Neural cell (in vitro differentiated cells): Measurements from ENCODE around the gene UBAC2. TPM values are rescaled to one million over a fixed set of nuclear protein-coding genes. Genes with fewer than 3 reads are reported as not detected.

Source experiments
- H2AFZ ChIP-seq: fragments of 200-600, 300-800 bp; sonication (generic), shearing (Covaris generic); 2 replicates; pipeline ENCODE4 v1.6.0; 2014; ENCODE audit warnings: low read depth, mild to moderate bottlenecking, antibody characterized with exemption, low read length, moderate library complexity
- H3F3A ChIP-seq: fragments of 200-600 bp; shearing (Covaris generic); 2 replicates; pipeline ENCODE4 v1.6.1; 2016; ENCODE audit warnings: mild to moderate bottlenecking, moderate library complexity, mixed read lengths, antibody characterized with exemption, low read length; ENCODE audit not compliant: insufficient read depth, poor library complexity, severe bottlenecking
- H3K27ac ChIP-seq: fragments of 200-600, 300-800 bp; sonication (generic), shearing (Covaris generic); 2 replicates; pipeline ENCODE4 v1.5.1; 2014; ENCODE audit warnings: mild to moderate bottlenecking, low read length, moderate library complexity
- H3K27me3 ChIP-seq: fragments of 300-800, 200-600 bp; sonication (generic), shearing (Covaris generic); 2 replicates; pipeline ENCODE4 v1.6.0; 2014; ENCODE audit warnings: mild to moderate bottlenecking, low read depth, low read length, moderate library complexity; ENCODE audit not compliant: insufficient read depth
- H3K36me3 ChIP-seq: fragments of 300-800, 200-600 bp; sonication (generic), shearing (Covaris generic); 2 replicates; pipeline ENCODE4 v1.5.1; 2014; ENCODE audit warnings: mild to moderate bottlenecking, antibody characterized with exemption, low read length, moderate library complexity; ENCODE audit not compliant: insufficient read depth
- H3K4me2 ChIP-seq: fragments of 300-800, 200-600 bp; sonication (generic), shearing (Covaris generic); 2 replicates; pipeline ENCODE4 v1.6.0; 2014; ENCODE audit warnings: mild to moderate bottlenecking, low read length
- H3K4me3 ChIP-seq: fragments of 300-800, 200-600 bp; sonication (generic), shearing (Covaris generic); 2 replicates; pipeline ENCODE4 v1.5.1; 2014; ENCODE audit warnings: mild to moderate bottlenecking, low read length, moderate library complexity
- H3K79me2 ChIP-seq: fragments of 200-600 bp; shearing (Covaris generic); replicated peaks from 2 replicates; pipeline ENCODE4 v1.6.0; 2014; ENCODE audit warnings: mild to moderate bottlenecking, low read length, moderate library complexity; ENCODE audit not compliant: insufficient read depth
- H3K9ac ChIP-seq: fragments of 300-800, 200-600 bp; sonication (generic), shearing (Covaris generic); 2 replicates; pipeline ENCODE4 v1.6.1; 2016; ENCODE audit warnings: mild to moderate bottlenecking, low read length, mixed read lengths
- H3K9me2 ChIP-seq: fragments of 200-600 bp; shearing (Covaris generic); 2 replicates; pipeline ENCODE4 v1.6.1; 2016; ENCODE audit warnings: mild to moderate bottlenecking, low read length, mixed read lengths; ENCODE audit not compliant: insufficient read depth
- H3K9me3 ChIP-seq: fragments of 200-600, 300-800 bp; sonication (generic), shearing (Covaris generic); 2 replicates; pipeline ENCODE4 v1.6.1; 2016; ENCODE audit warnings: mild to moderate bottlenecking, mixed run types, low read length, moderate library complexity, mixed read lengths
- H4K20me1 ChIP-seq: fragments of 200-600 bp; shearing (Covaris generic); 2 replicates; pipeline ENCODE4 v1.6.1; 2016; ENCODE audit warnings: mild to moderate bottlenecking, mixed run types; ENCODE audit not compliant: insufficient read depth
- EP300 ChIP-seq: fragments of 450-650 bp; conservative IDR thresholded peaks from 2 replicates; pipeline ENCODE4 v1.6.1; 2014; ENCODE audit warnings: antibody characterized with exemption, mild to moderate bottlenecking, moderate library complexity; ENCODE audit not compliant: poor library complexity, severe bottlenecking
- EZH2 ChIP-seq: fragments of 200-600, 300-800 bp; shearing (Covaris generic), sonication (generic); IDR thresholded peaks from 2 replicates; pipeline ENCODE4 v1.6.1; 2014; ENCODE audit warnings: antibody characterized with exemption, low read length, borderline replicate concordance, mild to moderate bottlenecking; ENCODE audit not compliant: insufficient read depth, poor library complexity, severe bottlenecking
- MXI1 ChIP-seq: fragments of 450-650 bp; conservative IDR thresholded peaks from 2 replicates; pipeline ENCODE4 v1.6.1; 2014; ENCODE audit warnings: antibody characterized with exemption, mild to moderate bottlenecking; ENCODE audit not compliant: poor library complexity, severe bottlenecking
- POLR2AphosphoS5 ChIP-seq: IDR thresholded peaks from 2 replicates; pipeline ENCODE4 v1.6.1; 2012
- RAD21 ChIP-seq: fragments of 450-650 bp; conservative IDR thresholded peaks from 2 replicates; pipeline ENCODE4 v1.6.1; 2014; ENCODE audit warnings: antibody characterized with exemption, mild to moderate bottlenecking, moderate library complexity
- SMC3 ChIP-seq: fragments of 450-650 bp; conservative IDR thresholded peaks from 2 replicates; pipeline ENCODE4 v1.6.1; 2014; ENCODE audit warnings: antibody characterized with exemption, mild to moderate bottlenecking, moderate library complexity; ENCODE audit not compliant: poor library complexity
- TAF1 ChIP-seq: IDR thresholded peaks from 2 replicates; pipeline ENCODE4 v1.6.1; 2012; ENCODE audit warnings: low read depth
- polyA plus RNA-seq: library from polyadenylated mRNA; depleted of rRNA; stranded (reverse); fragments of >200 nt; gene quantifications from 2 replicates; pipeline ENCODE4 v1.2.3, GENCODE V29; 2014
- TF ChIP-seq, protein P1 (sequence below): fragments of 450-650 bp; IDR thresholded peaks from 2 replicates; pipeline ENCODE4 v1.5.1; 2014; ENCODE audit warnings: antibody characterized with exemption, mild to moderate bottlenecking, moderate library complexity; ENCODE audit not compliant: poor library complexity, severe bottlenecking
- TF ChIP-seq, protein P2 (sequence below): IDR thresholded peaks from 2 replicates; pipeline ENCODE4 v1.6.1; 2012; ENCODE audit warnings: borderline replicate concordance

UBAC2 gene
- polyA plus RNA-seq, 1 donor from 2014 or later: 56.9 TPM

DNA sequence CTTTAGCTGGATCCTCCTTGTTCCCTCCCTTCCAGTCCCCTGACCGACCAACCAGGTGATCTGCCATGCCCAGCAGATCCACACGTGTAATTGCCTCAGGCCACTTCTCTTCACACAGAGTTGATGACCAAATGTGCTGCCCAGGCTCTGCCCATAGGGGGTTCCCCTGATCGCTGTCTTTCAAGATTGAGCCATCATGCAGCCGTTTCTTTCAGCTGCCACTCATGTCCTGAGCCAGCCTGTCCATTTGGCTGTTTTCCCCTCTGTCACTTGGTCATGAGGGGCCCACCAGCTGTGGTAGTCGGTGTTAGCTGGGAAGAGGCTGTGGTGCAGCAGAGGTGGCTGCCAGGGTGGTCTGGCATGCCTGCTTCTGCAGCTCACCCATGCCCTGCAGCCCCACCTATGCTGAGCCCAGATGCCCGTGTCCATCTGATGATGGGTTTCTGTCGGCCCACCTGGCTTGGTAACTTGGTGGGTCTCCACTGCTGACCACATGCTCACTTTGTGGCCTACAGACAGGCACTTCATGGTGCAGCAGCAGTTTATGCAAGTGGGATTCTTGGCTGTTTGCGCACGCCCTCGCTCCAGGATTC, 142.2 kb downstream of the UBAC2 start:
- Histone ChIP-seq H3K36me3 (no peaks in the 10 kb centered on the region), H3K9me3 (no peaks in the 10 kb centered on the region), H2AFZ (no peak overlapping the region), H3K27ac (no peak overlapping the region), H4K20me1 (no peaks in the 10 kb centered on the region), H3F3A (no peaks in the 10 kb centered on the region), H3K9me2 (no peaks in the 10 kb centered on the region), H3K27me3 (no peaks in the 10 kb centered on the region), H3K4me2 (no peak overlapping the region), H3K4me3 (no peak overlapping the region), H3K79me2 (no peaks in the 10 kb centered on the region), H3K9ac (no peak overlapping the region)
- TF ChIP-seq SMC3 (no peak), MXI1 (no peak), EZH2 (no peak), POLR2AphosphoS5 (no peak), EP300 (no peak), RAD21 (no peak), TAF1 (no peak)
- TF ChIP-seq, protein P1, sequence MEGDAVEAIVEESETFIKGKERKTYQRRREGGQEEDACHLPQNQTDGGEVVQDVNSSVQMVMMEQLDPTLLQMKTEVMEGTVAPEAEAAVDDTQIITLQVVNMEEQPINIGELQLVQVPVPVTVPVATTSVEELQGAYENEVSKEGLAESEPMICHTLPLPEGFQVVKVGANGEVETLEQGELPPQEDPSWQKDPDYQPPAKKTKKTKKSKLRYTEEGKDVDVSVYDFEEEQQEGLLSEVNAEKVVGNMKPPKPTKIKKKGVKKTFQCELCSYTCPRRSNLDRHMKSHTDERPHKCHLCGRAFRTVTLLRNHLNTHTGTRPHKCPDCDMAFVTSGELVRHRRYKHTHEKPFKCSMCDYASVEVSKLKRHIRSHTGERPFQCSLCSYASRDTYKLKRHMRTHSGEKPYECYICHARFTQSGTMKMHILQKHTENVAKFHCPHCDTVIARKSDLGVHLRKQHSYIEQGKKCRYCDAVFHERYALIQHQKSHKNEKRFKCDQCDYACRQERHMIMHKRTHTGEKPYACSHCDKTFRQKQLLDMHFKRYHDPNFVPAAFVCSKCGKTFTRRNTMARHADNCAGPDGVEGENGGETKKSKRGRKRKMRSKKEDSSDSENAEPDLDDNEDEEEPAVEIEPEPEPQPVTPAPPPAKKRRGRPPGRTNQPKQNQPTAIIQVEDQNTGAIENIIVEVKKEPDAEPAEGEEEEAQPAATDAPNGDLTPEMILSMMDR: no peak
- TF ChIP-seq, protein P2, sequence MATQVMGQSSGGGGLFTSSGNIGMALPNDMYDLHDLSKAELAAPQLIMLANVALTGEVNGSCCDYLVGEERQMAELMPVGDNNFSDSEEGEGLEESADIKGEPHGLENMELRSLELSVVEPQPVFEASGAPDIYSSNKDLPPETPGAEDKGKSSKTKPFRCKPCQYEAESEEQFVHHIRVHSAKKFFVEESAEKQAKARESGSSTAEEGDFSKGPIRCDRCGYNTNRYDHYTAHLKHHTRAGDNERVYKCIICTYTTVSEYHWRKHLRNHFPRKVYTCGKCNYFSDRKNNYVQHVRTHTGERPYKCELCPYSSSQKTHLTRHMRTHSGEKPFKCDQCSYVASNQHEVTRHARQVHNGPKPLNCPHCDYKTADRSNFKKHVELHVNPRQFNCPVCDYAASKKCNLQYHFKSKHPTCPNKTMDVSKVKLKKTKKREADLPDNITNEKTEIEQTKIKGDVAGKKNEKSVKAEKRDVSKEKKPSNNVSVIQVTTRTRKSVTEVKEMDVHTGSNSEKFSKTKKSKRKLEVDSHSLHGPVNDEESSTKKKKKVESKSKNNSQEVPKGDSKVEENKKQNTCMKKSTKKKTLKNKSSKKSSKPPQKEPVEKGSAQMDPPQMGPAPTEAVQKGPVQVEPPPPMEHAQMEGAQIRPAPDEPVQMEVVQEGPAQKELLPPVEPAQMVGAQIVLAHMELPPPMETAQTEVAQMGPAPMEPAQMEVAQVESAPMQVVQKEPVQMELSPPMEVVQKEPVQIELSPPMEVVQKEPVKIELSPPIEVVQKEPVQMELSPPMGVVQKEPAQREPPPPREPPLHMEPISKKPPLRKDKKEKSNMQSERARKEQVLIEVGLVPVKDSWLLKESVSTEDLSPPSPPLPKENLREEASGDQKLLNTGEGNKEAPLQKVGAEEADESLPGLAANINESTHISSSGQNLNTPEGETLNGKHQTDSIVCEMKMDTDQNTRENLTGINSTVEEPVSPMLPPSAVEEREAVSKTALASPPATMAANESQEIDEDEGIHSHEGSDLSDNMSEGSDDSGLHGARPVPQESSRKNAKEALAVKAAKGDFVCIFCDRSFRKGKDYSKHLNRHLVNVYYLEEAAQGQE: no peak

- H3K27me3 ChIP-seq: no peaks in the 10 kb centered on the region
- H3K9me3 ChIP-seq: no peaks in the 10 kb centered on the region
- no peak overlapping the region for H3K4me2 ChIP-seq
- no peak overlapping the region for H3K4me3 ChIP-seq
- H3K36me3 ChIP-seq: no peaks in the 10 kb centered on the region
- H3K27ac ChIP-seq: no peak overlapping the region
- H3F3A ChIP-seq: no peaks in the 10 kb centered on the region
- H2AFZ ChIP-seq: no peak overlapping the region
- TF ChIP-seq, protein P2: no peak
- TF ChIP-seq, protein P1: no peak
- TF ChIP-seq EP300: no peak
- TF ChIP-seq TAF1: no peak
- TF ChIP-seq RAD21: no peak
- no peak for TF ChIP-seq EZH2
- no peak for TF ChIP-seq SMC3
- TF ChIP-seq POLR2AphosphoS5: no peak
- H3K9ac ChIP-seq: no peak overlapping the region
- H3K9me2 ChIP-seq: no peaks in the 10 kb centered on the region
- H4K20me1 ChIP-seq: no peaks in the 10 kb centered on the region
- H3K79me2 ChIP-seq: no peaks in the 10 kb centered on the region
Measured at GRCh38 chr13:99344610-99345208, 144.1 kb downstream of the UBAC2 start.
